Regular cardiac myocyte (primary cell): Measurements from ENCODE around the gene SENP7. TPM values are rescaled to one million over a fixed set of nuclear protein-coding genes. Genes with fewer than 3 reads are reported as not detected.

Experiments used
- total RNA-seq: library from RNA; depleted of rRNA; stranded (reverse); fragments of >200 nt; gene quantifications from 2 replicates; pipeline ENCODE4 v1.2.3, GENCODE V29; 2014

Gene SENP7, protein sequence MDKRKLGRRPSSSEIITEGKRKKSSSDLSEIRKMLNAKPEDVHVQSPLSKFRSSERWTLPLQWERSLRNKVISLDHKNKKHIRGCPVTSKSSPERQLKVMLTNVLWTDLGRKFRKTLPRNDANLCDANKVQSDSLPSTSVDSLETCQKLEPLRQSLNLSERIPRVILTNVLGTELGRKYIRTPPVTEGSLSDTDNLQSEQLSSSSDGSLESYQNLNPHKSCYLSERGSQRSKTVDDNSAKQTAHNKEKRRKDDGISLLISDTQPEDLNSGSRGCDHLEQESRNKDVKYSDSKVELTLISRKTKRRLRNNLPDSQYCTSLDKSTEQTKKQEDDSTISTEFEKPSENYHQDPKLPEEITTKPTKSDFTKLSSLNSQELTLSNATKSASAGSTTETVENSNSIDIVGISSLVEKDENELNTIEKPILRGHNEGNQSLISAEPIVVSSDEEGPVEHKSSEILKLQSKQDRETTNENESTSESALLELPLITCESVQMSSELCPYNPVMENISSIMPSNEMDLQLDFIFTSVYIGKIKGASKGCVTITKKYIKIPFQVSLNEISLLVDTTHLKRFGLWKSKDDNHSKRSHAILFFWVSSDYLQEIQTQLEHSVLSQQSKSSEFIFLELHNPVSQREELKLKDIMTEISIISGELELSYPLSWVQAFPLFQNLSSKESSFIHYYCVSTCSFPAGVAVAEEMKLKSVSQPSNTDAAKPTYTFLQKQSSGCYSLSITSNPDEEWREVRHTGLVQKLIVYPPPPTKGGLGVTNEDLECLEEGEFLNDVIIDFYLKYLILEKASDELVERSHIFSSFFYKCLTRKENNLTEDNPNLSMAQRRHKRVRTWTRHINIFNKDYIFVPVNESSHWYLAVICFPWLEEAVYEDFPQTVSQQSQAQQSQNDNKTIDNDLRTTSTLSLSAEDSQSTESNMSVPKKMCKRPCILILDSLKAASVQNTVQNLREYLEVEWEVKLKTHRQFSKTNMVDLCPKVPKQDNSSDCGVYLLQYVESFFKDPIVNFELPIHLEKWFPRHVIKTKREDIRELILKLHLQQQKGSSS
- 8.1 and 8.7 TPM in 2 replicates for total RNA-seq

DNA sequence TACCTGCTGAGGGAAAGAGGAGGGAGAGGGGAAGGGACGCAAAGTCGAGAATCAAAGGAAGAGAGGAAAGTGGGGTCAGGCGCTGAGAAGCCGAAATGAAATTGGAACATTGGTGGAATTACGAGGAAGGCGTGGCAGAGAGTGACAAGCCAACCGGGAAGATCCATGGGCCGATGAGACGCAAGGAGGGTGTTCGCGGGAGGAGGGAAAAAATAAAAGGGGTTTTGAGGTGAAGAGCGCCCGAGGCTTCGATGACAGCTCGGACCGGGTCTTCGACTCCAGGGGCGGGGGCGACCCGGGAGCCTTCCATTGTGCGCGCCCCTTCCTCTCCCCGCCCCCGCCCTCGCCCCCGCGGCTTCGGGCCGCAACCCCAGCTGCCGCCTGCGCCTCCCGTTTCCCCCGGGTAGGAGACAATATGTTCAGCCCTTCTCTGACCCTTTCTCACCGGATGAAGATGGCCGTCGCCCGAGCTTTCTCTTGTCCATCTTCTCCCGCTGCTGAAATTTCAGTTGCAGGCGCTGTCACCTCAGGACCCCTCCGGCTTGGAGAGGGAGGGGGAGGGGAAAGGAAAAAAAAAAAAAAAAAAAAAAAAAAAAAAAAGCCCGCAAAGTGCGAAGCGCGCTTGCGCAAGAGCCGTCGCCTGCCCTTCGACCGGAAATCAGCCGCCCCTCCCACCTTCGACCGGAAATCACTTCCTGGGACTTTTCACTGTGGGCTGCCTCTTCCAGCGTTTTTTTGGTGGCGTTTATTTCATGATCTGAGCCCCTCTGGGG, at the start of gene SENP7:
Gene SENP7 (minus strand): TSS at position 567 of the 773 bp plus-strand sequence. CDS start 82 bp downstream, at position 485.

DNA sequence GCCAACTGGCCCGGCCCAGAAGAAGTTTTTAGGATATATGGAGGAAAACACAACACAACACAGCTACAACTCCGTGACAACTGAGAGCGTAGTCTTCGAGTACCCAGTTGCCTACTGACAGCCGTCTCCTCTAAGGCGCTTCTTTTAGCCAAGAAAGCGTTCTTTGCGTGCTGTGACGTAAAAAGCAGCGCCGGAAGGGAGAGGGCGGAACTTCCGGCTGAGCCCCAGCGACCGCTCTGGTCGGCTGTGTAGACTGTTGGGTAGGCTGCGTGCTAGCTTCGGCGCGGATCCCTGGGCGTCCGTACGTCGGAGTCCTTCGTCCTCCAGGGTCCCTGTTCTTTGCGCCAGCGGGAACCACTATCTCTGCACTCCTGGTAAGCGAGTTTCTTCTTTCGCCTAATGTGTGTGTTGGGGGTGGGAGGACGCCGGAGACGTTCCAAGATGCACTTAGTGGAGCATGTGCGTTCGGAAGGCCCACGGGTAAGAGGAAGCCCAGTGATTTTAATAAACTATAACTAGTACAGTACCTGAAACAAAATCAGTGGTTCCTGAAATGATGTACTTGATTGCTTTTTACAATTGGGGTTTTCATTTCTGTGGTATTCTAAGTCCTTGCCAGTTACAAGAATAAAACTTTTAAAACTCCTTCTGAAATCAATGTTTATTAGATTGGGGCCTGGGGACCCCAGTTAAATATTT, 48.8 kb upstream of the SENP7 start, which contains the start of gene TRMT10C:
Gene TRMT10C (plus strand): TSS at position 239 of the 699 bp plus-strand sequence. CDS start 2,914 bp downstream, outside the sequence.

DNA sequence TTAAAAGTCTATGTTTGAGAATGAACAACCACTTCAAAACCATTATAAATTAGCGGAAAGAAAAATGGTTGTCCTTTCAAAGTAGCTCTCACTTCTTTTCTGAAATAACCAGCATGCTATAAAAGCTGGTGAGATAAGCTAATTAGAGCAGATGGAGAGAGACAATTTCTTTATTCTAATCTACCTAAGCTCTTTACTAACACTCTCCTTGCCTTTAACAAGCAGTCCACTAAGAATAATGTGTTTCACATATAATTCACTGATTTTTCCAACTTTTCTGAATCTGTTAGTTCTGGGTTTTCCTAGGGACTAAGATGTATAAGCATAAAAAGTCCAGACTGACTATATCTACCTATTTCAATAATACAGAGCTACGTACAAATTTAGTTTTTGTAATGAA, 192.5 kb downstream of the SENP7 start, which contains the start of gene IMPG2:
Gene IMPG2 (minus strand): TSS at position 101 of the 400 bp plus-strand sequence. CDS start 203 bp downstream, outside the sequence.

Other genes starting within 250 kb of the SENP7 start
- under 0.01 and 0.56 TPM in 2 replicates for gene IMPG2, start 192.6 kb downstream of the SENP7 start, total RNA-seq
- 26.2 and 32.2 TPM in 2 replicates for gene TRMT10C, start 48.7 kb upstream of the SENP7 start, total RNA-seq
- gene PCNP, start 61.0 kb upstream of the SENP7 start, total RNA-seq = 101 and 115 TPM in 2 replicates
- 25.9 and 26.8 TPM in 2 replicates for gene ZBTB11, start 163.9 kb upstream of the SENP7 start, total RNA-seq
- 1,792 and 2,222 TPM in 2 replicates for gene RPL24, start 173.5 kb upstream of the SENP7 start, total RNA-seq
- gene CEP97, start 211.4 kb upstream of the SENP7 start, total RNA-seq = 11.6 and 21.5 TPM in 2 replicates